GM23338 (cell line): ENCODE data around the gene KAZN. TPM values are rescaled to one million over a fixed set of nuclear protein-coding genes. Genes with fewer than 3 reads are reported as not detected.

Experiments
- ATAC-seq: fragments of 200-7000 bp; cut with Tn5 transposase; 3 replicates; pipeline ENCODE4 v1.9.1; 2020
- DNase-seq: peaks from one replicate; pipeline ENCODE4 v3.0.0-alpha.2; 2015; ENCODE audit warnings: low spot score
- H2AFZ ChIP-seq: fragments of 200-600 bp; sonication (generic); 2 replicates; pipeline ENCODE4 v1.8.0; 2016; ENCODE audit warnings: antibody characterized with exemption, mild to moderate bottlenecking, moderate library complexity
- H3F3A ChIP-seq: fragments of 200-600 bp; sonication (generic); replicated peaks from 2 replicates; pipeline ENCODE4 v1.8.0; 2017; ENCODE audit warnings: antibody characterized with exemption, mixed run types, low read depth
- H3K27ac ChIP-seq: fragments of 200-600 bp; sonication (generic); 2 replicates; pipeline ENCODE4 v1.6.1; 2016; ENCODE audit warnings: low read depth
- H3K27me3 ChIP-seq: fragments of 200-600 bp; sonication (generic); 2 replicates; pipeline ENCODE4 v1.8.0; 2016; ENCODE audit warnings: mild to moderate bottlenecking, mixed run types, moderate library complexity; ENCODE audit not compliant: insufficient read depth
- H3K36me3 ChIP-seq: fragments of 200-600 bp; sonication (generic); 2 replicates; pipeline ENCODE4 v1.8.0; 2016; ENCODE audit warnings: mild to moderate bottlenecking; ENCODE audit not compliant: insufficient read depth
- H3K4me1 ChIP-seq: fragments of 200-600 bp; sonication (generic); 2 replicates; pipeline ENCODE4 v1.8.0; 2016; ENCODE audit warnings: mild to moderate bottlenecking, moderate library complexity; ENCODE audit not compliant: insufficient read depth
- H3K4me2 ChIP-seq: fragments of 200-600 bp; sonication (generic); 2 replicates; pipeline ENCODE4 v1.7.1; 2017; ENCODE audit warnings: mixed run types
- H3K4me3 ChIP-seq: fragments of 200-600 bp; sonication (generic); 2 replicates; pipeline ENCODE4 v1.6.1; 2016; ENCODE audit warnings: mixed run types
- H3K79me2 ChIP-seq: fragments of 200-600 bp; sonication (generic); replicated peaks from 2 replicates; pipeline ENCODE4 v1.8.0; 2017; ENCODE audit warnings: mild to moderate bottlenecking; ENCODE audit not compliant: insufficient read depth
- H3K9me2 ChIP-seq: fragments of 200-600 bp; sonication (generic); 2 replicates; pipeline ENCODE4 v1.8.0; 2017; ENCODE audit not compliant: insufficient read depth
- H4K20me1 ChIP-seq: fragments of 200-600 bp; sonication (generic); replicated peaks from 2 replicates; pipeline ENCODE4 v1.8.0; 2017; ENCODE audit warnings: mild to moderate bottlenecking; ENCODE audit not compliant: insufficient read depth
- H3K27ac Mint-ChIP-seq: 2 replicates; pipeline ENCODE4 v1.8.0; 2020; ENCODE audit warnings: inconsistent platforms, mild to moderate bottlenecking, moderate library complexity, mixed read lengths
- H3K27me3 Mint-ChIP-seq: 3 replicates; pipeline ENCODE4 v1.8.0; 2022; ENCODE audit warnings: low read depth, mild to moderate bottlenecking, moderate library complexity, mixed read lengths, inconsistent platforms; ENCODE audit not compliant: insufficient read depth, poor library complexity
- H3K36me3 Mint-ChIP-seq: 3 replicates; pipeline ENCODE4 v1.8.0; 2021; ENCODE audit warnings: low read depth, mild to moderate bottlenecking, inconsistent platforms, moderate library complexity, mixed read lengths
- H3K4me1 Mint-ChIP-seq: 3 replicates; pipeline ENCODE4 v1.8.0; 2020; ENCODE audit warnings: mild to moderate bottlenecking, inconsistent platforms, mixed read lengths
- H3K4me3 Mint-ChIP-seq: 3 replicates; pipeline ENCODE4 v1.8.0; 2021; ENCODE audit warnings: moderate library complexity, mild to moderate bottlenecking, inconsistent platforms, mixed read lengths
- H3K9me3 Mint-ChIP-seq: 3 replicates; pipeline ENCODE4 v1.8.0; 2020; ENCODE audit warnings: moderate library complexity, mild to moderate bottlenecking, inconsistent platforms, mixed read lengths
- CREB1 ChIP-seq: fragments of 250-450 bp; sonication (Bioruptor Pico); IDR thresholded peaks from 2 replicates; pipeline ENCODE4 v1.5.0; 2020; ENCODE audit warnings: low read depth, mild to moderate bottlenecking, moderate library complexity
- ETS1 ChIP-seq: IDR thresholded peaks from 2 replicates; pipeline ENCODE4 v1.6.1; 2016; ENCODE audit warnings: antibody characterized with exemption
- EZH2 ChIP-seq: fragments of 200-600 bp; sonication (generic); IDR thresholded peaks from one replicate; pipeline ENCODE4 v1.8.0; 2017; ENCODE audit warnings: antibody characterized with exemption, mild to moderate bottlenecking, low read depth; ENCODE audit not compliant: unreplicated experiment
- EZH2phosphoT487 ChIP-seq: fragments of 200-600 bp; sonication (generic); IDR thresholded peaks from one replicate; pipeline ENCODE4 v1.8.1; 2018; ENCODE audit warnings: antibody characterized with exemption; ENCODE audit not compliant: unreplicated experiment
- JUNB ChIP-seq: IDR thresholded peaks from one replicate; pipeline ENCODE4 v1.6.1; 2016; ENCODE audit warnings: antibody characterized with exemption; ENCODE audit not compliant: unreplicated experiment
- NANOG ChIP-seq: IDR thresholded peaks from 2 replicates; pipeline ENCODE4 v1.6.1; 2016; ENCODE audit warnings: antibody characterized with exemption, borderline replicate concordance
- POLR2AphosphoS5 ChIP-seq: IDR thresholded peaks from 2 replicates; pipeline ENCODE4 v1.6.1; 2016; ENCODE audit warnings: antibody characterized with exemption, low read depth
- REST ChIP-seq: IDR thresholded peaks from one replicate; pipeline ENCODE4 v1.6.1; 2018; ENCODE audit warnings: antibody characterized with exemption; ENCODE audit not compliant: unreplicated experiment
- STAT1 ChIP-seq: IDR thresholded peaks from one replicate; pipeline ENCODE4 v1.6.1; 2016; ENCODE audit warnings: antibody characterized with exemption; ENCODE audit not compliant: unreplicated experiment
- ZNF114 ChIP-seq: fragments of 250-450 bp; sonication (Bioruptor Pico); IDR thresholded peaks from 2 replicates; pipeline ENCODE4 v1.5.0; 2020; ENCODE audit warnings: mild to moderate bottlenecking, moderate library complexity
- ZNF331 ChIP-seq: fragments of 250-450 bp; sonication (Bioruptor Pico); IDR thresholded peaks from 2 replicates; pipeline ENCODE4 v1.5.0; 2020; ENCODE audit warnings: low read depth, mild to moderate bottlenecking, moderate library complexity
- ZNF462 ChIP-seq: fragments of 250-450 bp; sonication (Bioruptor Pico); IDR thresholded peaks from 2 replicates; pipeline ENCODE4 v1.5.0; 2020; ENCODE audit warnings: mild to moderate bottlenecking, moderate library complexity
- polyA plus RNA-seq: library from polyadenylated mRNA; unstranded; fragments of >200 nt; fragmentation: Nextera tagmentation; extraction: Ambion mirVana; gene quantifications from 2 replicates; pipeline ENCODE4 v1.2.1, GENCODE V29; 2016
- total RNA-seq: library from RNA; depleted of rRNA; stranded (reverse); fragments of >200 nt; shearing (Covaris generic); gene quantifications from 2 replicates; pipeline ENCODE4 v1.2.3, GENCODE V29; 2014
- TF ChIP-seq, protein P1 (sequence below), 2 experiments: fragments of 200-600 bp in 1 of 2; sonication (generic) in 1 of 2; conservative IDR thresholded peaks; 2 replicates each; pipeline versions ENCODE4 v1.5.1 to v1.6.1; 2016 to 2017; ENCODE audit warnings: antibody characterized with exemption in 2 of 2, low read depth in 2 of 2, mild to moderate bottlenecking in 2 of 2, moderate library complexity in 1 of 2

The KAZN gene
- total and polyA plus RNA-seq, 2 experiments from 2014 or later = 9.9 to 15.0 TPM

DNA sequence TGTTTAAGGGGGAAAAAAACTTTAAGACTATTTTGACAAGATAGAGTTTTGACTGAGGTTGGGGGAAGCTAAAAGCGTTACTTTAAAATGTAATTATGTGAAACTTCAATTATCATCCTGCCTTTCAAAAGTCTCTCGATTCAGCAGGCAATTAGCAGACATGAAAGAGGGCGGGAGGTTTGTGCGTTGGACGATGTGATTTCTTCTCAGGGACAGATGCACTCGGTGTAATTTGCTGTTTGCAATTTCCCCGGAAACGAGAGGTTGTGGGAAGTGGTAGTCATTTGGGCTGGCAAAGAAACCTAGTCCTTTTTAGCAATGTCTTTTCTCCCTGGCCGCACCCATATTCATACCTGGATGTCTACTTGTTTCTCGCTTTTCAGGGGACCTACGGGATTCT is 27.1 kb downstream of the KAZN start:
- no peaks in the 10 kb centered on the region for H3K36me3 ChIP-seq
- no peak overlapping the region for H3K27ac ChIP-seq
- TF ChIP-seq NANOG = no peak
- no peak for TF ChIP-seq REST
- TF ChIP-seq ZNF462 (CRISPR knock-in tag) = no peak
- no peak for TF ChIP-seq STAT1
- no peak for TF ChIP-seq JUNB
- TF ChIP-seq ZNF331 = no peak
- TF ChIP-seq POLR2AphosphoS5 = no peak
- no peak for TF ChIP-seq EZH2
- TF ChIP-seq ZNF114 (CRISPR knock-in tag) = no peak
- no peak for TF ChIP-seq ETS1
- no peak for TF ChIP-seq CREB1 (CRISPR knock-in tag)
- TF ChIP-seq, protein P1, sequence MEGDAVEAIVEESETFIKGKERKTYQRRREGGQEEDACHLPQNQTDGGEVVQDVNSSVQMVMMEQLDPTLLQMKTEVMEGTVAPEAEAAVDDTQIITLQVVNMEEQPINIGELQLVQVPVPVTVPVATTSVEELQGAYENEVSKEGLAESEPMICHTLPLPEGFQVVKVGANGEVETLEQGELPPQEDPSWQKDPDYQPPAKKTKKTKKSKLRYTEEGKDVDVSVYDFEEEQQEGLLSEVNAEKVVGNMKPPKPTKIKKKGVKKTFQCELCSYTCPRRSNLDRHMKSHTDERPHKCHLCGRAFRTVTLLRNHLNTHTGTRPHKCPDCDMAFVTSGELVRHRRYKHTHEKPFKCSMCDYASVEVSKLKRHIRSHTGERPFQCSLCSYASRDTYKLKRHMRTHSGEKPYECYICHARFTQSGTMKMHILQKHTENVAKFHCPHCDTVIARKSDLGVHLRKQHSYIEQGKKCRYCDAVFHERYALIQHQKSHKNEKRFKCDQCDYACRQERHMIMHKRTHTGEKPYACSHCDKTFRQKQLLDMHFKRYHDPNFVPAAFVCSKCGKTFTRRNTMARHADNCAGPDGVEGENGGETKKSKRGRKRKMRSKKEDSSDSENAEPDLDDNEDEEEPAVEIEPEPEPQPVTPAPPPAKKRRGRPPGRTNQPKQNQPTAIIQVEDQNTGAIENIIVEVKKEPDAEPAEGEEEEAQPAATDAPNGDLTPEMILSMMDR (conservative IDR thresholded peaks at IDR 0.05; ENCODE audit: low read depth in 2 of 2) = no peak
- no peak for TF ChIP-seq EZH2phosphoT487
- H3K27ac Mint-ChIP-seq = no peak overlapping the region
- DNase-seq = no peak
- H3K4me3 Mint-ChIP-seq = no peak overlapping the region
- no peaks in the 10 kb centered on the region; the same call in 1 of the 2 replicates for H3F3A ChIP-seq
- no peak overlapping the region for H3K4me3 ChIP-seq
- H3K79me2 ChIP-seq = peaks cover 38% of the 10 kb centered on the region
- no peaks in the 10 kb centered on the region for H3K9me2 ChIP-seq
- H3K36me3 Mint-ChIP-seq = no peaks in the 10 kb centered on the region
- peaks cover 28% of the 10 kb centered on the region for H3K4me1 ChIP-seq
- H3K4me2 ChIP-seq = no peak overlapping the region
- ATAC-seq = no peak
- H3K4me1 Mint-ChIP-seq = peaks cover 23% of the 10 kb centered on the region
- peaks cover 3% of the 10 kb centered on the region; the same call in 1 of the 3 replicates for H3K9me3 Mint-ChIP-seq
- H3K27me3 Mint-ChIP-seq = peaks cover 3% of the 10 kb centered on the region
- H4K20me1 ChIP-seq = no peaks in the 10 kb centered on the region; the same call in 1 of the 2 replicates
- H3K27me3 ChIP-seq = no peaks in the 10 kb centered on the region
- no peak overlapping the region for H2AFZ ChIP-seq
